HG02610 (cell line): ENCODE results near the gene PKP1.

Experiments
- ATAC-seq: cut with Tn5 transposase; IDR thresholded peaks from one replicate; pipeline ENCODE4 v1.9.1; 2021; ENCODE audit warnings: mild to moderate bottlenecking, moderate library complexity; ENCODE audit not compliant: unreplicated experiment

PKP1 gene

GRCh38 chr1:201307760-201308499 is 24.6 kb downstream of the PKP1 start:
- ATAC-seq, result no peak

GRCh38 chr1:201309416-201309815 is 26.1 kb downstream of the PKP1 start:
- no peak for ATAC-seq

GRCh38 chr1:201310251-201310985 is 27.1 kb downstream of the PKP1 start:
- ATAC-seq, result no peak

- ATAC-seq, result no peak
Observed at GRCh38 chr1:201310986-201311355, 27.7 kb downstream of the PKP1 start.

- no peak for ATAC-seq
Observed at GRCh38 chr1:201311356-201312011, 28.2 kb downstream of the PKP1 start.

GRCh38 chr1:201312298-201312697 is 29.0 kb downstream of the PKP1 start:
- no peak for ATAC-seq

- ATAC-seq, result no peak
Observed at GRCh38 chr1:201313086-201313485, 29.8 kb downstream of the PKP1 start.

- no peak for ATAC-seq
Observed at GRCh38 chr1:201316556-201316955, 33.2 kb downstream of the PKP1 start.

- ATAC-seq, result no peak
Observed at GRCh38 chr1:201317551-201317950, 34.2 kb downstream of the PKP1 start.

- no peak for ATAC-seq
Observed at GRCh38 chr1:201318504-201319340, 35.4 kb downstream of the PKP1 start.

GRCh38 chr1:201319631-201320030 is 36.3 kb downstream of the PKP1 start:
- no peak for ATAC-seq

GRCh38 chr1:201320168-201320788 is 37.0 kb downstream of the PKP1 start:
- no peak for ATAC-seq

- ATAC-seq, result no peak
Observed at GRCh38 chr1:201321826-201322390, 38.6 kb downstream of the PKP1 start.

- ATAC-seq, result no peak
Observed at GRCh38 chr1:201322653-201323510, 39.6 kb downstream of the PKP1 start.

GRCh38 chr1:201324306-201324705 is 41.0 kb downstream of the PKP1 start:
- no peak for ATAC-seq

- no peak for ATAC-seq
Observed at GRCh38 chr1:201324821-201325677, 41.7 kb downstream of the PKP1 start.

- no peak for ATAC-seq
Observed at GRCh38 chr1:201325678-201326060, 42.4 kb downstream of the PKP1 start.

GRCh38 chr1:201326710-201327109 is 43.4 kb downstream of the PKP1 start:
- ATAC-seq, result no peak
